ENCODE results near the gene AADAC. TPM values are rescaled to one million over a fixed set of nuclear protein-coding genes. Genes with fewer than 3 reads are reported as not detected.
"Not testable (repeated sequence)": the region's sequence is repeated elsewhere in the genome, so short reads cannot be mapped to it uniquely, and the experiment has no call there.

The AADAC gene
- total RNA-seq, 2 experiments from 2014 or later: not detected

DNA sequence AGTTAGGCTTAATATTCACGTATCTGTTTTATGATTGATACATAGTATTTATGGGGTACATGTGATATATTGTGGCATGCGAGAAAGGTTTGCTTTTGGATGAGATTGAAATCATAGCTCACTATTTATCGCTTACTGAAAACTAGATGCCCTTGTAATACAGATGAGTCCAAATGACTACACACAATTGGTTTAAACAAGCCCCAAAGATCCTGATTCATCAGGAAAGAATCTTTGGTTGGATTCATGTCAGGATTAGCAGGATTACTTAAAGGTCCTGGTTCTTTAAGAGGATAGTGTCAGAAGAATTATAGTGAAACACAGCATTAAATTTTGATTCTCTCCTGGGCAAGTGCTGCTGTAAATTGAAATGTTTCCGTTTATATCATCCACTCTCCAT, 18.6 kb upstream of the AADAC start:
- POLR2A ChIA-PET: no interaction called here
- CTCF ChIA-PET: no interaction called here

GRCh38 chr3:151796105-151796680, 17.7 kb upstream of the AADAC start:
- POLR2A ChIA-PET: no interaction called here
- CTCF ChIA-PET: no interaction called here

GRCh38 chr3:151798466-151798865, 15.4 kb upstream of the AADAC start:
- POLR2A ChIA-PET: no interaction called here
- CTCF ChIA-PET: no interaction called here

DNA sequence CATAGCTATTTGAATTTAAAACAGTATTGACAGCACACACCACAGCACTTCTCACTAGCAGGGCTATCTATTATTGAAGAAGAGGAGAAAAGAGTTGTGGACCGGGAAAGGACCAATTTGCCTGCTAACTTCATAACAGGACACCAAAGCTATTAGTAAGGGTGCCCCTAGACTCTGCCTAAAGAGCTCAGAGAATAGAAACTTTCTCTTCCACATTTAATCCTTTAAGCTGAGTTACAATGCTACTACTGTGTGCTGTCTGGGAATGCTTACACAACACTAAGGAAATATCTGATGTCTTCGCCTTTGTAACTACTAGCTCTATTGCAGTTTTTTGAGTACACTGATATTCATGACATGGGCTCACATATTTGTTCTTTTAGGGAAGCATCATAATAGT, 13.5 kb upstream of the AADAC start:
- POLR2A ChIA-PET: no interaction called here

GRCh38 chr3:151804267-151804666, 9.6 kb upstream of the AADAC start:
- CTCF ChIA-PET: no interaction called here
- POLR2A ChIA-PET: no interaction called here

More for the DNA sequence above, 13.5 kb upstream of the AADAC start:
- CTCF ChIA-PET: no interaction called here

DNA sequence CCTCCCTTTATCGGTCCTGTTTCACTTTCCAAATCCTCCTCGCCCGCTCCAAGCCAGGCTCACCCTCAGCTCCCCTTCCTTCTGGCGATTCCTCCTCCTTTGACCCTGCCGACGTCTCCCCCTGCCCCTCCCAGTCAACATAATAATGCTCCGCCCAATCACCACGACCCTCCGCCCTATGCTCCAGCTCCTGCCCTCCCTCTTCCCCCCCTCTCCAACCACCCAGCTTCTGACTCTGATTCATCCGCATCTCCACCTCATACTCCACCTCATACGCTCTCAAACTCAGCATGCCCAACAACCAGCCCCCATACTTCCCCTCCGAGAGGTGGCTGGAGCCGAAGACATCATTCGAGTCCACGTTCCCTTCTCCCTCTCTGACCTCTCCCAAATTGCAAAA, 7.1 kb upstream of the AADAC start:
- ChIA-PET POLR2A (no interaction called here), CTCF (no interaction called here)

DNA sequence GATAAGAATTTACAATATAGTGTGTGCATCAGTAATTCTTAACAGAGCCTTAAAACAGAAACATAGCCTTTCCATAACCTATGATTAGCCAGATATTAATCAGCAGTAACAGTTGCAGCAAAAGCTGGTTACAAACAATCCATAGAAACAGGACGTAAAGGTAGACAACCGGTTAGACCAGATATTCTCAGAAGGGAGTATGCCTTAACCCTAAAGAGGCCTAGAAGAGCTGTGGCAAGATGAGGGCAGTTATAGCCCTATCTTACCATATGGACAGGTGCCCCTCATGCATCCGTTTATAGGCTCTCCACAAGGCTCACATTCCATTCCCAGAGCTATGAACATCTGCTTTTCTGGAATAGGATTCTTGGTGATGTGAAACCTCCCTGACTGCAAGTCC, 5.0 kb upstream of the AADAC start:
- POLR2A ChIA-PET, CTCF ChIA-PET: not testable (repeated sequence)

DNA sequence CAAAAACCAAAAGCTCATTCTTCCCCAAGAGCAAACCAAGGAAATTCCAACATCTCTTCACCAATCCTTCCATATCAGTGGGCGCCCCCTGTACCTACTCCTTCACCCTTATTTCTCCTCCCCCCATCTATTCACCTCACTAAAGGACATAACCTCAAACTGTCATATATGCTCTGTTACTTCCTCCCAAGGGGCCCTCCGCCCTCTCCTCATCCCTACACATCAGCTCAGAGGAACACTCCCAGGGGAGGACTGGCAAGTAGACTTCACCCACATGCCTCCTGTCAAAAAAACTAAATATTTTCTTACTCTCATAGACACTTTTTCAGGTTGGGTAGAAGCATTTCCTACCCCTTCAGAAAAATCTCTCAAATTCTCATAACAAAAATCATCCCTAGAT, 2.4 kb upstream of the AADAC start:
- CTCF ChIA-PET: no interaction called here
- POLR2A ChIA-PET: no interaction called here

DNA sequence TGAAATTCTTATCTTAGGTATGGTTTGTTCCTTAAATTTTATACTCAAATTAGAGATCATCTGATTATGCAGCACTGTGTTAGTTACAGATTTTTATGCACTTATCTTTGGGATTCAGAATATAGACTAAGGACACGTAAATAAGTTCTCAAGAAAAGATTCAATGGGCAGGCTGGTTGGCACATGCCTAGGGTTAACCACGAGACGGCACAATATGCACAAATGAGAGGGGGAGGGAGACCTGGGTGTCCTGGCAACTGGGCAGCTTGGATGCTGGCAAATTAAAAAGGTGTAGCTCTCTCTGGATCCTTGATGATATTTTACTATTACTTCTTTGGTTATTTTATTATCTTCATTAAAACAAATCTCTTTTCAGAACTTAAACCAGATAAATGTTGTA, 672 bp downstream of the AADAC start:
- POLR2A ChIA-PET: no interaction called here
- CTCF ChIA-PET: no interaction called here

- CTCF ChIA-PET: no interaction called here
- POLR2A ChIA-PET: no interaction called here
Observed at GRCh38 chr3:151816091-151816604, 2.2 kb downstream of the AADAC start.

GRCh38 chr3:151817473-151817872, 3.6 kb downstream of the AADAC start:
- CTCF ChIA-PET: no interaction called here
- POLR2A ChIA-PET: no interaction called here

- CTCF ChIA-PET: no interaction called here
- POLR2A ChIA-PET: no interaction called here
Observed at GRCh38 chr3:151818361-151818760, 4.4 kb downstream of the AADAC start.

DNA sequence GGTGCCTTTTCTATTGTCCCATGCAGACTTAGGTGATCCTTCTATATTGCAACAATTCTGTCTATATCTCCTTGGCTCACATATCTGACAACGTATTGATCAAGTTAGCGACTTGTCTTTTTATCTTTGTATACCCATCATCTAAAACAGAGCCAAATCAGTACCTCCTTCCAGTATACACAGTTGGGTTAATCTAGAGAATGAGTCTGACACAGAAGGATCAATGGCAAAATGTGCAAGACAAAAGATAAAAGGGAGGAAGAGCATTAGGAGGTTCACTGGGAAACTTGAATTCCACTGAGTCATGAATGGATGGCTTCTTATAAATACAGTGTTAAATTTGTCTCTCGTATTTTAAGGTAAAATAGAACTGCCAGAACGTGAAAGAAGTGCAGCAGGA, 6.0 kb downstream of the AADAC start:
- ChIA-PET POLR2A (no interaction called here), CTCF (interaction anchor here (0.6 to 0.7 kb wide), 2 partner anchors 16 to 302 kb away, joined by 3 read pairs; no protein-coding TSS in a partner anchor)

GRCh38 chr3:151827816-151828215, 13.9 kb downstream of the AADAC start:
- ChIA-PET POLR2A (no interaction called here), CTCF (no interaction called here)

DNA sequence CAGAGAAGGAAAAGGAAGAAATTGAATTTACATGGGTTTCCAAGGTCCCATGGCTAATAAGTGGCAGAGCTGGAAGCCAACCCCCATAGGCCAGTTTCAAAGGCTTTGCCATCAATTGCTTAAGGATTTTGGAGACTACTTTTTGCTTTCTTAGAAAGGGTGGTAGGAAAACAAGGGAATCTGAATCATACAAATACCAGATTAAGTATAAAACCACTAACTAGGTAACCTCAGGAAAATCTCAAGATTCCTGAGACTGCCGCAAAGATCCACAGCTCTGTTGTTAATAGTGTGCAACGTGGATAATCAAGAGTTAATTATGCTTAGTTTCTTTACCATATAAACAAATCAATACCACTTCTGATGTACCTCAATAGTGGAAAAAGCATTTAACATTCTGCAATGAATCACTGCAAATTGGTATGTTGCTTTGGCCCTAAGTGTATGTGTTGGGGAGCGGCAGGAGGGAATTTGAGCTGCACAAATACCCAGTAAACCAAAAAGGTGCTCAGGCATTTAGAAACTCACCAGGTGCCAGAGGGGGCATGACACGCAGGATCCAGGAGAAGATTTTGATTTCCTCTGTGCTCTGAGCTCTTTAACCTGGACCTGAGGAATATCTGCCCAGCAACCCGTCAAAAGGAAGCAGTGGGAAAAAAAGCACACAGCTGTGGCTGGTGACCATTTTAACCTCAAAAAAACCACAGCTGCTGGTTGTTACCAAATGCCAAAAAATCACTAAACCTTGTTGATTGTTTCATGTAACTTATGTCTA, 22.0 kb downstream of the AADAC start:
- CTCF ChIA-PET: interaction anchor here (1.2 kb wide), 1 partner anchor 16 kb away, joined by 3 read pairs; no protein-coding TSS in a partner anchor

DNA sequence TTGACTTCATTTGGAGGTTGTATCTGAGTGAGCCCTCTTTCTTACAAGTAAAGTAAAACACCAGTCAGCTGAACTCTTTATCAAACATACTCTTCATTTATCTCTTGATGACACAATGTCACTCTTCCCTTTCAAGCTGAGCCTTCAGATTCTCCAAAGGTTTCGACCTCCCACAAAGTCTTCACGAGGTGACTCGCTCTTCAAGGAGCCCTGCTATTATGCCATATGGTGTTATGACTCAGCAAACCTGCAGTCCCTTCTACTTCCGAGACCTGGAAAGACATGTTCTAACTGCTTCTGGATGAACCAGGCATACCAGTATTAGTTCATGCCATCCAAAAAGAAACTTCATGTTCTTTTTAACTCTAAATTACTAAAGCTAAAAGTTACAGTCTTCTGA, 23.1 kb downstream of the AADAC start:
- CTCF ChIA-PET: no interaction called here
- POLR2A ChIA-PET: no interaction called here

More for the DNA sequence above, 22.0 kb downstream of the AADAC start:
- POLR2A ChIA-PET: no interaction called here

GRCh38 chr3:151838574-151839312, 24.8 kb downstream of the AADAC start:
- ChIA-PET CTCF (interaction anchor here (0.7 kb wide), 1 partner anchor 9 kb away, joined by 5 read pairs; no protein-coding TSS in a partner anchor), POLR2A (no interaction called here)

- ChIA-PET CTCF (interaction anchor here (0.7 kb wide), 1 partner anchor 8 kb away, joined by 5 read pairs; no protein-coding TSS in a partner anchor), POLR2A (no interaction called here)
Observed at GRCh38 chr3:151839313-151839631, 25.4 kb downstream of the AADAC start.

GRCh38 chr3:151841801-151842200, 27.9 kb downstream of the AADAC start:
- ChIA-PET CTCF (no interaction called here), POLR2A (no interaction called here)

DNA sequence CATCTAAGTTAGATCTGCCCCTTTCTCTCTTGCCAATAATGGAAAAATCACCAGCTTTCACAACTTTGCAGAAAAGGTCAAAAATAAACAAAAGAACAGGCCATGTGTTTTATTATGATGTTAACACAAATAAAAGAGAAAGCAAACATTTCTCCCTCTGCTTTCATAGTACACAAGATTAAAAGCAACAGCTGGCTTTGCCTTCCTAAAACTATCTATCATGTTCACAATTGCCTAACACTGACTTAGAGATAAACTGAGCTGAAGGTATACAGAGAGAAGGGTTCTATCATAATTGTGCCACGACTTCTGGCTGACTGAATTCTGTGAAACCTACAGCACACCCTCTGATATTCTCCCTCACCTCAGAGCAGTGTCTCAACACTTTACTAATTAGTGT, 29.4 kb downstream of the AADAC start:
- ChIA-PET CTCF (no interaction called here), POLR2A (no interaction called here)

- ChIA-PET POLR2A (no interaction called here), CTCF (no interaction called here)
Observed at GRCh38 chr3:151845306-151845905, 31.5 kb downstream of the AADAC start.

Measured in activated CD8-positive, alpha-beta memory T cell treated with anti-CD3 and anti-CD28 coated beads for 36 hours (primary cell).